ENCODE results near the gene MYH15. TPM values are rescaled to one million over a fixed set of nuclear protein-coding genes. Genes with fewer than 3 reads are reported as not detected.
A peak's percentile ranks its signal among the peaks of the same experiment; 100 is the strongest.

MYH15 gene
- total RNA-seq, 3 donors from 2014 or later: 0.28 to 0.46 (median 0.46) TPM

DNA sequence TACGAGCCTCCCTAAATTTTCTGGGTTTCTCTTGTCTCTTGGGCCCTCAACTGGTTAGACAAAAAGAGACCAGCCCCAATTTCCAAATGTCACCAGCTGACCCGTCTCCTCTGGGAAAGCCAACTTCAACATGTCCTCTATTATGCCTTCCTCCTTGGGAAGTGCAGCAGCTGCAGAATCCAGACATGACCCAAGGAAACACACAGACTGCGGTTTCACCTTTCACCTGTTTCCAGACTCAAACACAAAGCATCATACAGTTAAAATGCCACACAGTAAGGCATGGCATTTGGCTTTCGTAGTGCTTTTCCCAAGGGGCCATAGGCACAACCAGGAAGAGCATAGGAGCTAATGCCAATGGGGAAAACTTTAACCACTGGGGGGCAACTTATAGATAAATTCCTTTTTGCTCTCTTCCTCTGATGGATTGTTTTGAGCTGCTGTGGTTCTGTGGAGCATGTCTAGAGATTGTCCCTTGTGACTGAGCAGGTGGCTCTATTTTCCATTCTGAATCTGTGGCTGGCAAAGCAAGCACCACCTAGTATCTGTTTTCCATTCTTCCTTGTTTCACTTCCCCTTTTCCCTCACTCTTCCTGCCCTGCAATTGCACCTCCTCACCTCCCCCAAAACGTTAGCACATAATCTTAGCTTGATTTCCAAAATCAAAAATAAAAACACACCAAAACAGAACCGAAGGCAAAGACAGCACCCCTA lies 164.7 kb downstream of the MYH15 start:
- Histone ChIP-seq H3K4me1 (ENCODE audit: low read depth) (no peaks in the 10 kb centered on the region), H3K36me3 (ENCODE audit: low read depth) (no peaks in the 10 kb centered on the region), H3K4me3 (no peak overlapping the region), H3K9me3 (no peaks in the 10 kb centered on the region)
- DNase-seq: no peak
- intact Hi-C loops (cut with DNase I, micrococcal nuclease): no loop called here
- peak; percentile 61 for ATAC-seq
- TF ChIP-seq, protein P1, sequence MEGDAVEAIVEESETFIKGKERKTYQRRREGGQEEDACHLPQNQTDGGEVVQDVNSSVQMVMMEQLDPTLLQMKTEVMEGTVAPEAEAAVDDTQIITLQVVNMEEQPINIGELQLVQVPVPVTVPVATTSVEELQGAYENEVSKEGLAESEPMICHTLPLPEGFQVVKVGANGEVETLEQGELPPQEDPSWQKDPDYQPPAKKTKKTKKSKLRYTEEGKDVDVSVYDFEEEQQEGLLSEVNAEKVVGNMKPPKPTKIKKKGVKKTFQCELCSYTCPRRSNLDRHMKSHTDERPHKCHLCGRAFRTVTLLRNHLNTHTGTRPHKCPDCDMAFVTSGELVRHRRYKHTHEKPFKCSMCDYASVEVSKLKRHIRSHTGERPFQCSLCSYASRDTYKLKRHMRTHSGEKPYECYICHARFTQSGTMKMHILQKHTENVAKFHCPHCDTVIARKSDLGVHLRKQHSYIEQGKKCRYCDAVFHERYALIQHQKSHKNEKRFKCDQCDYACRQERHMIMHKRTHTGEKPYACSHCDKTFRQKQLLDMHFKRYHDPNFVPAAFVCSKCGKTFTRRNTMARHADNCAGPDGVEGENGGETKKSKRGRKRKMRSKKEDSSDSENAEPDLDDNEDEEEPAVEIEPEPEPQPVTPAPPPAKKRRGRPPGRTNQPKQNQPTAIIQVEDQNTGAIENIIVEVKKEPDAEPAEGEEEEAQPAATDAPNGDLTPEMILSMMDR (IDR thresholded peaks at IDR 0.05): no peak

DNA sequence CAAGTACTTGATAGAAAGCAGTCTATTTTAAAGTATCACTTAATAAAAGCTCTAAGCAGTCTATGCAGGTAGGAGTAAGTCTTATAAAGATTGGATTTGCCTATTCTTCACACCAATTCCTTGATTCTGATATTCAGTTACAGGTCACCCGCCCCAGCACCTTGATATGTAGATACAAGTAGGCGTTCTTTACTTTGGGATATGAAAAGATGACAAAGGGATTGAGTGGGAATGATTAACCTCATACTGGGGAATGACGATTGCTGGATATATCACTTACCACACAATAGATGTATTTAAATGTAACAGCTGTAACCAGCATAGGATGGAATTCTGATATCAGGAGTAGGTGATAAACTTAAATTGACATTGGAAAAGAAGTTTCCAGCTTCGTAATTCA lies 166.9 kb downstream of the MYH15 start:
- Histone ChIP-seq H3K9me3 (no peaks in the 10 kb centered on the region), H3K4me3 (no peak overlapping the region), H3K4me1 (ENCODE audit: low read depth) (no peaks in the 10 kb centered on the region), H3K36me3 (ENCODE audit: low read depth) (no peaks in the 10 kb centered on the region)
- intact Hi-C loops (cut with DNase I, micrococcal nuclease): no loop called here
- TF ChIP-seq, protein P1 (IDR thresholded peaks at IDR 0.05): no peak
- ATAC-seq: no peak
- DNase-seq: no peak

DNA sequence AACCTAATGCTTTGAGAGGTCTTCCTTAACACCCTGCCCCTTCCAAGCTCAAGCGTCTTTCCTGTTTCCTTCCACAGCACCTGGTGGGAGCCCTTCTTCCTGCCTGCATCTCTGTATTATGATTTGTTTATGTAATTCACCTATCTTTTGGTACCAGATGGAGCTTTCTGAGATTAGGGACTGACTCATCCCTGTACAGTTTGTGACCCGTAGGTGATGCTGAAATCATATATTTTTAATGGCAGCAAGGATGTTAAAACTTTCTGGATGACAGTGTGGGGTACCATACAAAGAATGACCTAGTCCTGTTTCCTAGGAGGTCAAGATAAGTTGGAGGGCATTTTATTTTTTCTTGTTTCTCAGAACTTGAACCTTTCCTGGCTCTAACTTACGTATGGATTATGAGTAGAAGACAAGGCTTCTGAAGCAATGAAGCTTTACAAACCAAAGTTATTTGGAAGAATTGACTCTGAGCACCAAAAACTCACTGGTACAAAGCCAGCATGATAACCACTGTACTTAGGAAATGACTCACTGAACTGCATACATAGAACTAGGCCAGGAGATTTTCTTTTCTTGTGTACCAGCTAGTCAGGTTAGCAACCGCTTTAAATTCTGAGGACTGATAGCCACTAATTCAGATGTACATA lies 167.4 kb downstream of the MYH15 start:
- no peaks in the 10 kb centered on the region for H3K36me3 ChIP-seq (ENCODE audit: low read depth)
- intact Hi-C loops (cut with DNase I, micrococcal nuclease): no loop called here
- ATAC-seq (no peak), DNase-seq (no peak)
- H3K4me1 ChIP-seq (ENCODE audit: low read depth): no peaks in the 10 kb centered on the region
- TF ChIP-seq, protein P1 (IDR thresholded peaks at IDR 0.05): no peak
- H3K4me3 ChIP-seq: no peak overlapping the region
- no peaks in the 10 kb centered on the region for H3K9me3 ChIP-seq

DNA sequence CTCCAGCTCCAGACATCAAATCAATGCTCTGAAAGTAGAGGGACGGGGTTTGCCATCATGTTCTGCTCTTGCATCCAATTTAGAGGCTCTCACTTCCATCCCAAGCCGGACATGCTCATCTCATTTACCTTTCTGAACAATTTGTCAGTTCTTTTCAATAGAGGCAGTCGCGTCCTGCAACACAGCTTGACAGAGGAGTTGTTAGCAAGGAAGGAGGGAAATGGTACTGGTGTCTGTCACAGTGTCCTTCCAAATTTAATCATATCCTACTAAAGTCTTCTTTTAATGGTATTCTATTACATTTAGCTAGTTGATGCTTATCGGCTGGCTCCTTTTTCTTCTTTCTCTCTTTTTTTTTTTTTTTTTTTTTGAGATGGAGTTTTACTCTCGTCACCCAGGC lies 168.5 kb downstream of the MYH15 start:
- DNase-seq: no peak
- intact Hi-C loops (cut with DNase I, micrococcal nuclease): no loop called here

DNA sequence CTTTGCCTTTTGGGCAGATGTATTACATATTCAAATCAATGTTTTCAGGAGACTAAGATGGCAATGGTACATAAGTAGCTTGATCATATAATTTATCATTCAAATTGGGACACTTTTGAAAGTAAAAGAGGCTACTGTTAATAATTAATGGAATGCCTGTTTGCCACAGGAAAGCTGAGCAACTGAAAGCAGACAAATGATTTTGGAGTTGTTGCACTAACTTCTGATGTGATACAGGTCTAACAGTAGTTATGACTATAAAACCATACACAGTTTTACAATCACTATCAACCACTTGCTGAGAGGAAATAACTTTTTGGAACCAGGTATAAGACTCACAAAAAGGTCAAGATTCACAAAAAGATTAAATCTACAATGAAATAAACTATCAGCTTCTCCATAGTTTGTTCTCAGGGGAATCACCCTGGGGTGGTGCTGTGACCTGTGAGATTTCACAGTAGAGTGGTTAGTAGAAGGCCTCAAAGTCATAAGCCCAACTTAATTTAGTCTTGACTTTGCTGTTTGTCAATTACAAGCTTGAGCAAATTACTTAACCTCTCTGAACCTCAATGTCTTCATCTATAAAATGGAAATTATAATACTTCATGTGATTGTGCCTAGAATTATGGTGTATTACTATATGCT lies 171.4 kb downstream of the MYH15 start:
- TF ChIP-seq, protein P1 (IDR thresholded peaks at IDR 0.05): no peak
- Histone ChIP-seq H3K9me3 (no peaks in the 10 kb centered on the region), H3K4me1 (ENCODE audit: low read depth) (no peaks in the 10 kb centered on the region), H3K36me3 (ENCODE audit: low read depth) (no peaks in the 10 kb centered on the region), H3K4me3 (no peak overlapping the region)
- DNase-seq (no peak), ATAC-seq (no peak)
- intact Hi-C loops (cut with DNase I, micrococcal nuclease): no loop called here

More for the DNA sequence above, 168.5 kb downstream of the MYH15 start:
- no peaks in the 10 kb centered on the region for H3K36me3 ChIP-seq (ENCODE audit: low read depth)
- H3K4me3 ChIP-seq: no peak overlapping the region
- TF ChIP-seq, protein P1 (IDR thresholded peaks at IDR 0.05): no peak
- no peak for ATAC-seq
- no peaks in the 10 kb centered on the region for H3K9me3 ChIP-seq
- H3K4me1 ChIP-seq (ENCODE audit: low read depth): no peaks in the 10 kb centered on the region
